ENCODE data around the gene INTS14. TPM values are rescaled to one million over a fixed set of nuclear protein-coding genes. Genes with fewer than 3 reads are reported as not detected.

INTS14 gene
- total and polyA plus RNA-seq, 4 donors: 12.0 to 26.4 (median 16.0) TPM

- H3K27ac ChIP-seq (ENCODE audit: low read depth in 1 of 2, low read length in 2 of 2): no peak overlapping the region
- no peak for DNase-seq (ENCODE audit: low spot score)
- H3K36me3 ChIP-seq (ENCODE audit: control insufficient read depth in 4 of 4, insufficient read depth in 3 of 4, low read depth in 1 of 4, low read length in 3 of 4): no peaks in the 10 kb centered on the region
- no peak for TF ChIP-seq HNF4A (conservative IDR thresholded peaks at IDR 0.05)
- no peak for TF ChIP-seq HNF4G (IDR thresholded peaks at IDR 0.05)
- TF ChIP-seq TAF1 (conservative IDR thresholded peaks at IDR 0.05): no peak
- no peak for TF ChIP-seq RXRA (IDR thresholded peaks at IDR 0.05)
- TF ChIP-seq ZBTB33 (IDR thresholded peaks at IDR 0.05): no peak
- TF ChIP-seq ATF3 (IDR thresholded peaks at IDR 0.05): no peak
- no peak for TF ChIP-seq FOXA1 (IDR thresholded peaks at IDR 0.05)
- TF ChIP-seq EGR1 (IDR thresholded peaks at IDR 0.05; ENCODE audit: low read depth in 2 of 2): no peak
- TF ChIP-seq CTCF (IDR thresholded peaks at IDR 0.05; ENCODE audit: low read depth, low read length, missing input control): no peak
- no peak for TF ChIP-seq GABPA (IDR thresholded peaks at IDR 0.05 in 1 of 2, conservative IDR thresholded peaks at IDR 0.05 in 1 of 2)
- no peak for TF ChIP-seq FOXA2 (IDR thresholded peaks at IDR 0.05)
- TF ChIP-seq REST (IDR thresholded peaks at IDR 0.05): no peak
- H3K4me3 ChIP-seq (ENCODE audit: low read depth in 1 of 3, low read length in 3 of 3): no peak overlapping the region
- H3K9ac ChIP-seq (ENCODE audit: low read depth in 1 of 2, low read length in 2 of 2): no peak overlapping the region
- WGBS: 91% methylated on average over 6 of the region's 6 CpGs
- H3K27me3 ChIP-seq (ENCODE audit: control insufficient read depth in 4 of 4, insufficient read depth in 4 of 4, low read length in 3 of 4): no peaks in the 10 kb centered on the region
- H3K9me3 ChIP-seq (ENCODE audit: control insufficient read depth in 4 of 4, low read length in 3 of 4): no peaks in the 10 kb centered on the region
- no peaks in the 10 kb centered on the region for H3K4me1 ChIP-seq (ENCODE audit: control insufficient read depth in 4 of 4, insufficient read depth in 4 of 4, low read length in 3 of 4)
These were observed 20.6 kb upstream of the INTS14 start for GRCh38 chr15:65631503-65631902.

GRCh38 chr15:65630760-65631159 lies 19.8 kb upstream of the INTS14 start:
- Histone ChIP-seq H3K4me3 (ENCODE audit: low read depth in 1 of 3, low read length in 3 of 3) (no peak overlapping the region), H3K27ac (ENCODE audit: low read depth in 1 of 2, low read length in 2 of 2) (no peak overlapping the region), H3K9ac (ENCODE audit: low read depth in 1 of 2, low read length in 2 of 2) (no peak overlapping the region), H3K27me3 (ENCODE audit: control insufficient read depth in 4 of 4, insufficient read depth in 4 of 4, low read length in 3 of 4) (no peaks in the 10 kb centered on the region), H3K4me1 (ENCODE audit: control insufficient read depth in 4 of 4, insufficient read depth in 4 of 4, low read length in 3 of 4) (no peaks in the 10 kb centered on the region), H3K9me3 (ENCODE audit: control insufficient read depth in 4 of 4, low read length in 3 of 4) (no peaks in the 10 kb centered on the region), H3K36me3 (ENCODE audit: control insufficient read depth in 4 of 4, insufficient read depth in 3 of 4, low read depth in 1 of 4, low read length in 3 of 4) (peaks cover 0 to 4% (median under 1%) of the 10 kb centered on the region in 4 donors)
- 95% methylated on average over 5 of the region's 5 CpGs for WGBS
- TF ChIP-seq ATF3 (IDR thresholded peaks at IDR 0.05) (no peak), ZBTB33 (IDR thresholded peaks at IDR 0.05) (no peak), RXRA (IDR thresholded peaks at IDR 0.05) (no peak), EGR1 (IDR thresholded peaks at IDR 0.05; ENCODE audit: low read depth in 2 of 2) (no peak), NR2F2 (IDR thresholded peaks at IDR 0.05) (no peak), CTCF (IDR thresholded peaks at IDR 0.05; ENCODE audit: low read depth, low read length, missing input control) (no peak), GABPA (IDR thresholded peaks at IDR 0.05 in 1 of 2, conservative IDR thresholded peaks at IDR 0.05 in 1 of 2) (no peak), RAD21 (IDR thresholded peaks at IDR 0.05) (no peak), YY1 (IDR thresholded peaks at IDR 0.05) (no peak), HNF4A (conservative IDR thresholded peaks at IDR 0.05) (no peak), MAX (IDR thresholded peaks at IDR 0.05) (no peak)
- DNase-seq (ENCODE audit: low spot score): no peak

Data from liver (tissue), 9 donors.